Stimulated activated memory B cell treated with anti-CD40 and anti-IgM and Interleukin-4, amounts not matched to agents 10 μg/mL and 1 μg/mL and 100 μg/mL, for 72 hours (primary cell): ENCODE data around the gene PEAK3.
"Not testable (repeated sequence)": the region's sequence is repeated elsewhere in the genome, so short reads cannot be mapped to it uniquely, and the experiment has no call there.

Experiments used
- ATAC-seq: fragments of 150-1000 bp; cut with Tn5 transposase; 2 replicates; pipeline ENCODE4 v1.10.0; 2021
- H3K27ac Mint-ChIP-seq: one replicate; pipeline ENCODE4 v1.8.0; 2022; ENCODE audit warnings: mild to moderate bottlenecking, mixed read lengths
- H3K27me3 Mint-ChIP-seq: one replicate; pipeline ENCODE4 v1.8.0; 2022; ENCODE audit warnings: mixed read lengths
- H3K36me3 Mint-ChIP-seq: one replicate; pipeline ENCODE4 v1.8.0; 2022; ENCODE audit warnings: mixed read lengths
- H3K4me1 Mint-ChIP-seq: one replicate; pipeline ENCODE4 v1.8.0; 2022; ENCODE audit warnings: mixed read lengths
- H3K4me3 Mint-ChIP-seq: one replicate; pipeline ENCODE4 v1.8.0; 2022; ENCODE audit warnings: mild to moderate bottlenecking, moderate library complexity, mixed read lengths
- H3K9me3 Mint-ChIP-seq: one replicate; pipeline ENCODE4 v1.8.0; 2022; ENCODE audit warnings: mixed read lengths

PEAK3 gene

GRCh38 chr19:2286402-2287140, 4.6 kb upstream of the PEAK3 start:
- H3K36me3 Mint-ChIP-seq: peaks cover 5% of the 10 kb centered on the region
- peaks cover 42% of the 10 kb centered on the region for H3K4me1 Mint-ChIP-seq
- H3K4me3 Mint-ChIP-seq: no peak overlapping the region
- no peaks in the 10 kb centered on the region for H3K9me3 Mint-ChIP-seq
- no peaks in the 10 kb centered on the region for H3K27me3 Mint-ChIP-seq
- peak overlapping the region; percentile 61 for H3K27ac Mint-ChIP-seq
- ATAC-seq: no peak

DNA sequence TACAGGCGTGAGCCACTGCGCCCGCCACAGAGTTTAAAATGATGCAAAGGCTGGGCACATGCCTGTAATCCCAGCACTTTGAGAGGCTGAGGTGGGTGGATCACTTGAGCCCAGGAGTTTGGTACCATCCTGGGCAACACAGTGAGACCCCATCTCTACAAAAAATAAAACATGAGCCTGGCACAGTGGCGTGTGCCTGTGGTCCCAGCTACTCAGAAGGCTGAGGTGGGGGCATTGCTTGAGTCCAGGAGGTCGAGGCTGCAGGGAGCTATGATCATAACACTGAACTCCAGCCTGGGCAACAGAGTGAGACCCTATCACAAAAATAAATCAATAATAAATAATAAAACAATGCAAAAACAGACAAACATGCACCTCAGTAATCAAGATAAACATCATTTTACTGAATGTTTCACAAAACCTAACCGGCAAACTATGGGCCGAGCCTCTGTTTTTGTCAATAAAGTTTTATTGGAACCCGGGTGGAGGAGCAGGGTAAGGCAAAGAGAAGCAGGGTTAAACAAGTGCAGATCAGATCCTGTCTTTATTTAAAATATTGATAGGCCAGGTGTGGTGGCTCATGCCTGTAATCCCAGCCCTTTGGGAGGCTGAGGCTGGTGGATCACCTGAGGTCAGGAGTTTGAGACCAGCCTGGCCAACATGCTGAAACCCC, 2.0 kb upstream of the PEAK3 start:
- no peaks in the 10 kb centered on the region for H3K36me3 Mint-ChIP-seq
- H3K27me3 Mint-ChIP-seq: no peaks in the 10 kb centered on the region
- no peak for ATAC-seq
- H3K4me1 Mint-ChIP-seq: peaks cover 48% of the 10 kb centered on the region
- no peak overlapping the region for H3K27ac Mint-ChIP-seq
- no peaks in the 10 kb centered on the region for H3K9me3 Mint-ChIP-seq
- H3K4me3 Mint-ChIP-seq: no peak overlapping the region

DNA sequence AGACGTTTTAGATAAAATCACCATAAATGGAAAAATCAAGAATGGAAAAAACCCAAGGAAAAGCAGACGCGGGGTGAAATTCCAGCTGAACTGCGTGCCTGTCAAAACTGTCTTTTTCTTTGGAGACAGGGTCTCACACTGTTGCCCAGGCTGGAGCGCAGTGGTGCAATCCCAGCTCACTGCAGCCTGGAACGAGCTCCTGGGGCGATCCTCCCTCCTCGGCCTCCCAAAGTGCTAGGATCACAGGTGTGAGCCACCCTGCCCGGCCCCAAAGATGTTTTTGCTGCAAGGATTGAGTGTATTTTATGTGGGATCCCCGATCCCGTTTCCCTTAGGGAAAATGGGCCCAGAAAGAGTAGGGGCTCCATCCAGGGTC, 875 bp upstream of the PEAK3 start:
- Mint-ChIP-seq H3K27me3 (no peaks in the 10 kb centered on the region), H3K4me3 (peak overlapping the region; percentile 82), H3K4me1 (peaks cover 43% of the 10 kb centered on the region), H3K36me3 (no peaks in the 10 kb centered on the region), H3K27ac (peak overlapping the region; percentile 86), H3K9me3 (no peaks in the 10 kb centered on the region)
- ATAC-seq: no peak

DNA sequence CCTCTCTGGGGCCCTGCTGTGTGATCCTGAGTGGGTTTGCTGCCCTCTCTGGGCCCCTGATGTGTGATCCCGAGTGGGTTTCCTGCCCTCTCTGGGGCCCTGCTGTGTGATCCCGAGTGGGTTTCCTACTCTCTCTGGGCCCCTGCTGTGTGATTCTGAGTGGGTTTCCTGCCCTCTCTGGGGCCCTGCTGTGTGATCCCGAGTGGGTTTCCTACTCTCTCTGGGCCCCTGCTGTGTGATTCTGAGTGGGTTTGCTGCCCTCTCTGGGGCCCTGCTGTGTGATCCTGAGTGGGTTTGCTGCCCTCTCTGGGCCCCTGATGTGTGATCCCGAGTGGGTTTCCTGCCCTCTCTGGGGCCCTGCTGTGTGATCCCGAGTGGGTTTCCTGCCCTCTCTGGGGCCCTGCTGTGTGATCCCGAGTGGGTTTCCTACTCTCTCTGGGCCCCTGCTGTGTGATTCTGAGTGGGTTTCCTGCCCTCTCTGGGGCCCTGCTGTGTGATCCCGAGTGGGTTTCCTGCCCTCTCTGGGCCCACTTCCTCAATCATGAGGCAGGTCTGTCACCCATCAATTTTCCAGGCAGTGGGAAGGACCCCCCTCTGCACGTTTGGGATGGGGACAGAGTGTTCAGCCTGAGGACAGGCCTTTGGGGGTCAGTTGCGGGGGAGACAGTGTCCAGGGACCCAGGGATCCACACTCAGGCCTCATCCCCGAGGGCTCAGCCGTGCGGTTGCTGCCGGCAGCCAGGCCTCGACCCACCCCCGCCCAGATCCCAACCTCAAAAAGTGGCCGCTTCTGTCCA, 512 bp downstream of the PEAK3 start:
- Mint-ChIP-seq H3K4me1 (peaks cover 37% of the 10 kb centered on the region), H3K4me3 (peak overlapping the region; percentile 82), H3K27ac (peak overlapping the region; percentile 86)
- H3K9me3 Mint-ChIP-seq, H3K27me3 Mint-ChIP-seq, H3K36me3 Mint-ChIP-seq: not testable (repeated sequence)
- peak; percentile 18 for ATAC-seq

- ATAC-seq: no peak
- no peaks in the 10 kb centered on the region for H3K9me3 Mint-ChIP-seq
- no peak overlapping the region for H3K27ac Mint-ChIP-seq
- peaks cover 33% of the 10 kb centered on the region for H3K4me1 Mint-ChIP-seq
- H3K27me3 Mint-ChIP-seq: no peaks in the 10 kb centered on the region
- no peak overlapping the region for H3K4me3 Mint-ChIP-seq
- H3K36me3 Mint-ChIP-seq: peaks cover 6% of the 10 kb centered on the region
These were observed 1.2 kb downstream of the PEAK3 start for GRCh38 chr19:2280633-2281264.

DNA sequence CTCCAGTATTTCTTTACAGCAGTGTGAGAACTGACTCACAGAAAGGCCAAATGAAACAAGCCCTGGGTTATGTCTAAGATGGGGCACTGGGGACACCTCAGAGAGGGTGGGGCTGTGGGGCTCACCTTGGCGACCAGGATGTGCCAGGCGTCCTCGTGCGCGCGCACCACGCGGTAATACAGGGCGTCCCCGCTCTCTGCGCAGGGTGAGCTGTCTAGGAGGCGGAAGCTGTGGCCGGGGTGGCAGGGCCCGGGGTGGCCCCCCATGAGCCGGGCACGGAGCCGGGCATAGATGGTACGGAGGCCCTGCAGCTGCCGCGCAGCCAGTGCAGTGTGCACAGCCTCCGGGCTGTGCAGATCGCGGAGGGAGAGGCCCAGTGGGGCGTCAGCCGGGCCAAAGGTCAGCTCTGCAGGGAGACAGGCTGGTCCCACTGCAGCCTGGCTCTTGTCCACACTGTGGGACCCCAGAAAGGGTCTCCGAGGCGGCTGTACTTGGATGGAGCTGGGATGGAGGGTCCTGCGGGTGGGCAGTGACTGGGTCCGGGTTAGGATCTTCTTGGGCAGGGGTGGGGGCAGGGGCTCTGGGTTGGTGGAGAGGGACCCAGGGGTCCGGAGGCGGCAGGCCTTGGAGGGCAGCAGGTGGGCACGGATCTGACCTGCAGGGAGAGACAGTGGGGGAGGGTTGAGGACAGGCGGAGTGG, 3.4 kb downstream of the PEAK3 start:
- ATAC-seq: no peak

GRCh38 chr19:2277138-2277537, 4.8 kb downstream of the PEAK3 start:
- H3K27ac Mint-ChIP-seq: no peak overlapping the region
- peaks cover 32% of the 10 kb centered on the region for H3K36me3 Mint-ChIP-seq
- no peak for ATAC-seq
- peaks cover 56% of the 10 kb centered on the region for H3K4me1 Mint-ChIP-seq
- H3K27me3 Mint-ChIP-seq: no peaks in the 10 kb centered on the region
- H3K4me3 Mint-ChIP-seq: no peak overlapping the region
- H3K9me3 Mint-ChIP-seq: no peaks in the 10 kb centered on the region

More for the DNA sequence above, 3.4 kb downstream of the PEAK3 start:
- no peak overlapping the region for H3K4me3 Mint-ChIP-seq
- no peak overlapping the region for H3K27ac Mint-ChIP-seq
- no peaks in the 10 kb centered on the region for H3K27me3 Mint-ChIP-seq
- no peaks in the 10 kb centered on the region for H3K9me3 Mint-ChIP-seq
- peaks cover 22% of the 10 kb centered on the region for H3K36me3 Mint-ChIP-seq
- H3K4me1 Mint-ChIP-seq: peaks cover 51% of the 10 kb centered on the region

DNA sequence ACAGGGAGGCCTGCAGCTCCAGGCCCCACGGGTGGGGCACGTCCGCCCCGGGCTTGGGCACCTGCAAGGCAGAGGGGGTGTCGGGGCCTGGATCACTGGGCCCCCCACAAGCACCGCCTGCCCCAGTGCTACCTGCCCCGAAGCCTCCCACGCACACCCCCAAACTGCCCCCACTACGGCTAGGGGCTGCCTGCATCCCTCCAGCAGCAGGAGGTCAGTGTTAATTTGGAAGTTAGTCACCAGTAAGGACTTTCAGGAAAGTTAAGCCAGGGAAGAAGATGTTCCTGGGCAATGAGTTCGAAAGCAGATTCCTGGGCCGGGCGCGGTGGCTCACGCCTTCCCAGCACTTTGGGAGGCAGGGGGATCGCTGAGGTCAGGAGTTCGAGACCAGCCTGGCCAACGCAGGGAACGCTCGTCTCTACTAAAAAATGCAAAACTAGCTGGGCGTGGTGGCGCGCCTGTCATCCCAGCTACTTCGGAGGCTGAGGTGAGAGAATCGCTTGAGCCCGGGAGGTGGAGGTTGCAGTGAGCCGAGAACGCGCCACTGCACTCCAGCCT, 5.5 kb downstream of the PEAK3 start:
- no peaks in the 10 kb centered on the region for H3K9me3 Mint-ChIP-seq
- H3K27ac Mint-ChIP-seq: no peak overlapping the region
- H3K36me3 Mint-ChIP-seq: peaks cover 39% of the 10 kb centered on the region
- H3K27me3 Mint-ChIP-seq: no peaks in the 10 kb centered on the region
- no peak for ATAC-seq
- H3K4me1 Mint-ChIP-seq: peaks cover 56% of the 10 kb centered on the region
- H3K4me3 Mint-ChIP-seq: no peak overlapping the region

DNA sequence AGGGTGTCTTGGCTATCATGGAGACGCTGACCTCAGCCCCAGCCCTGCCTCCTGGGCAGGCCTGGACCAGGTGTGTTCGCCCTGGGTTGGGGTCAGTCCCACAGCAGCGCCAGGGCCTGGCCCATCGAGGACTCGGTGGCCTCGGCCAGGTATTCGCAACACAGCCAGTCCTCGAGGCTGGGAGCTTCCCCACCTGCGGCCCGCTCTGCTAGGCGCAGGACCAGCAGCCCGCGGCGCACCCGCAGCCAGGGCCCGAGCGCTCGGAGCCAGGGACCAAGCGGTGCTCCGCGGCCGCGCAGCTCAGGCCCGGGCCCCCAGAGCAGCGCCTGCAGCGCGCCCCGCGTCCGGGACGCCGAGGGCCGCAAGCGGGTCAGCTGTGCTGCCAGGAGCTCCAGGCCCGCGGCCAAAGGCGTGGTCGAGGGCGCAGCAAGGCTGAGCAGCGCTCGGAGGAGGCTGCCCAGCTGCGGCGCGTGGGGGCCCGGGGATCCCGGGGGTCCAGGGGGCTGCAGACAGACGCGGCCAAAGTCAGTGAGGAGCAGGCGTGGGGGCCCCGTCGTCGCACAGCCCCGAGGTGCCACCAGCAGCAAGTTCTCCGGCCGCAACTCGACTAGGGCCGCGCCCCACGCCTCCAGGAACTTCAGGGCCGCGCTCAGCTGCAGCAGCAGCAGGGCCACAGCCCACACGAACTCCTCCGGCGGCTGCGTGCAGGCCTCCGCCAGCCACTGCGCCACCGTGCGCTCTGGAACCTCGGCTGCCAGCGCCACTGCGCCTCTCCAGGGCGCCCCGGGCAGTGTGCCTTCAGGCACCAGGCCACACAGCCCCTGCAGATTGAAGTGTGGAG, 6.2 kb downstream of the PEAK3 start:
- Mint-ChIP-seq H3K9me3 (no peaks in the 10 kb centered on the region), H3K27me3 (no peaks in the 10 kb centered on the region), H3K4me1 (peaks cover 60% of the 10 kb centered on the region), H3K4me3 (no peak overlapping the region), H3K27ac (peak overlapping the region; percentile 65), H3K36me3 (peaks cover 46% of the 10 kb centered on the region)
- ATAC-seq: no peak

DNA sequence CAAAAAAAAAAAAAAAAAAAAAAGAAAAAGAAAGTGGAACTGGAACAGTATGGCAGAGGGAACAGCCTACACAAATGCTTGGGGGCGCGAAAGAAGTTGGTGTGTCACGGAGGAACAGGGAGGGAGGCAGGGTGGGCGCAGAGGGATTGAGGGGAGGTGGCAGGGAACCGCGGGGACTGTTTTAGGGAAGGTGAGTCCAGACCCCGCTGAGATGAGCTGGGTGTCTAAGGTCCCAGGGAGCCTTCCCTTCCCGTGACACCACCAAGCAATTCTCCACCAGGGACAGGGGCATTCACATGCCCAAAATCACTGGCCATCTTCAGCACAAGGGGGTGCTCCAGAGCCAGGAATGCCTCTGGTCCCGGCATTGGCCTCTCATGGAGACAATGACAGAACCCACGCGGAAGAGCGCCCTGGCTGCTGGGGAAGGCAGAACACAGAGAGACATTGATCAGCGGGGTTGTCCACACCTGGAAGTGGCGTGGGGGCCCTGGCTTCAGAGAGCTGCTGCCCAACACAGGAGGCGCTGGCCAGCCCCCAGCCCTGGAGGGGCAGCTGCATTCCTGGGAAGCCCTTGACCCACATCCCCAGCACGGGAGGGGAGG, 6.9 kb downstream of the PEAK3 start:
- ATAC-seq: no peak
- Mint-ChIP-seq H3K27me3 (no peaks in the 10 kb centered on the region), H3K27ac (peak overlapping the region; percentile 65), H3K4me3 (peak overlapping the region; percentile 22), H3K36me3 (peaks cover 52% of the 10 kb centered on the region), H3K9me3 (no peaks in the 10 kb centered on the region), H3K4me1 (peaks cover 52% of the 10 kb centered on the region)

DNA sequence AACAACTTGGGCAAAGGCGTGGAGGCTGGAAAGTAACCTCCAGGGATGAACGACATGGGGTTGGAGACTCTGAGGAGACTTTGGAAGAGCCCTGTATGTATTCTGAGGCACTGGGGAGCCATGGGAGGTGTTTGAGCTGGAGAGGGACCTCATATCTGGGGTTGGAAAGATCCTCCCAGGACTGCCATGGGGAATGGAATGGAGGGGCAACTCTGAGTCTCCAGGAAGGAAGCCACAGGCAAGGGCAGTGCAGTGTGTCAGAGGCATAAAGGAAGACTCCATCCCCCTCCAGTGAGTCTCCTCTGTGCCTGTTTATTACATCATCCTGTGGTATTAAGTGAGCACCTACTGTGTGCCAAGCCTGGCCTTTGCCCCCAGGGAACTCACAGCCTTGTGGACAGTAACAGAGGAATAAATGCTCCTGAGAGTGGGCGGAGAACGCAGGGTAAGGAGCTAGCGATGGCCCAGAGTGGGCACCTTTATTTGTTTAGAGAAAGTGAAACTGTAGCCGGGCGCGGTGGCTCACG, 7.7 kb downstream of the PEAK3 start:
- ATAC-seq: no peak
- no peaks in the 10 kb centered on the region for H3K27me3 Mint-ChIP-seq
- peaks cover 52% of the 10 kb centered on the region for H3K4me1 Mint-ChIP-seq
- H3K9me3 Mint-ChIP-seq: no peaks in the 10 kb centered on the region
- H3K4me3 Mint-ChIP-seq: peak overlapping the region; percentile 94
- peak overlapping the region; percentile 97 for H3K27ac Mint-ChIP-seq
- peaks cover 60% of the 10 kb centered on the region for H3K36me3 Mint-ChIP-seq

- H3K4me3 Mint-ChIP-seq: peak overlapping the region; percentile 94
- H3K27me3 Mint-ChIP-seq: no peaks in the 10 kb centered on the region
- peak overlapping the region; percentile 97 for H3K27ac Mint-ChIP-seq
- peaks cover 45% of the 10 kb centered on the region for H3K4me1 Mint-ChIP-seq
- no peaks in the 10 kb centered on the region for H3K9me3 Mint-ChIP-seq
- ATAC-seq: peak; percentile 59
- H3K36me3 Mint-ChIP-seq: peaks cover 61% of the 10 kb centered on the region
These were observed 8.4 kb downstream of the PEAK3 start for GRCh38 chr19:2273356-2274184.
